CD4-positive, alpha-beta T cell (primary cell): ENCODE results near the gene GABRR3. TPM values are rescaled to one million over a fixed set of nuclear protein-coding genes. Genes with fewer than 3 reads are reported as not detected.

ENCODE experiments used
- ATAC-seq: fragments of 200-7000 bp; cut with Tn5 transposase; one replicate; pipeline ENCODE4 v1.10.0; 2022; ENCODE audit warnings: mild to moderate bottlenecking; ENCODE audit not compliant: poor library complexity
- CTCF ChIA-PET: fragments of 350-600 bp; sonication (Branson Sonifier 250); formaldehyde crosslinking; loops from one replicate; lab custom pipeline; 2021; ENCODE audit warnings: antibody characterized with exemption, inconsistent platforms; lab: Charles Lee
- POLR2A ChIA-PET: fragments of 350-600 bp; sonication (Branson Sonifier 250); formaldehyde crosslinking; loops from one replicate; lab custom pipeline; 2021; ENCODE audit warnings: antibody characterized with exemption, inconsistent platforms; lab: Charles Lee
- DNase-seq, 14 experiments: peaks; one replicate each; pipeline ENCODE4 v3.0.0-alpha.2; 2013 to 2020; ENCODE audit warnings: mixed read lengths in 2 of 14
- H3K27ac ChIP-seq, 2 donors: one replicate each; pipeline versions ENCODE4 v1.5.1 to v1.7.0; 2013; ENCODE audit warnings: low read length in 2 of 2, low read depth in 1 of 2, mild to moderate bottlenecking in 1 of 2
- H3K27me3 ChIP-seq, 2 experiments: 1 replicate in 1 of 2; 2 replicates in 1 of 2; pipeline versions ENCODE4 v1.6.1 to v1.7.0; 2013; ENCODE audit warnings: low read length in 2 of 2, control low read depth in 1 of 2, mild to moderate bottlenecking in 1 of 2, moderate library complexity in 1 of 2; ENCODE audit not compliant: insufficient read depth in 2 of 2, control insufficient read depth in 1 of 2
- H3K36me3 ChIP-seq: one replicate; pipeline ENCODE4 v1.6.1; 2013; ENCODE audit warnings: low read length, control low read depth; ENCODE audit not compliant: insufficient read depth
- H3K4me1 ChIP-seq: one replicate; pipeline ENCODE4 v1.6.1; 2013; ENCODE audit warnings: low read length, control low read depth; ENCODE audit not compliant: insufficient read depth
- H3K4me3 ChIP-seq: one replicate; pipeline ENCODE4 v1.5.1; 2013; ENCODE audit warnings: mild to moderate bottlenecking, low read length, moderate library complexity
- H3K9me3 ChIP-seq, 2 experiments: 1 replicate in 1 of 2; 2 replicates in 1 of 2; pipeline versions ENCODE4 v1.6.1 to v1.7.0; 2013; ENCODE audit warnings: low read length in 2 of 2, mild to moderate bottlenecking in 2 of 2, control low read depth in 1 of 2, moderate library complexity in 1 of 2; ENCODE audit not compliant: control insufficient read depth in 1 of 2, insufficient read depth in 1 of 2
- H3K27ac Mint-ChIP-seq: one replicate; pipeline ENCODE4 v1.8.0; 2020; ENCODE audit warnings: mixed read lengths
- H3K27me3 Mint-ChIP-seq: one replicate; pipeline ENCODE4 v1.8.0; 2021; ENCODE audit warnings: mixed read lengths
- H3K36me3 Mint-ChIP-seq: one replicate; pipeline ENCODE4 v1.8.0; 2021; ENCODE audit warnings: low read depth, mixed read lengths
- H3K4me1 Mint-ChIP-seq: one replicate; pipeline ENCODE4 v1.8.0; 2021; ENCODE audit warnings: low read depth, mixed read lengths
- H3K4me3 Mint-ChIP-seq: one replicate; pipeline ENCODE4 v1.8.0; 2020; ENCODE audit warnings: mild to moderate bottlenecking, mixed read lengths
- H3K9me3 Mint-ChIP-seq: one replicate; pipeline ENCODE4 v1.8.0; 2020; ENCODE audit warnings: mixed read lengths
- CTCF ChIP-seq: fragments of 200-600 bp; IDR thresholded peaks from one replicate; pipeline ENCODE4 v1.8.0; 2022; ENCODE audit warnings: antibody characterized with exemption, mild to moderate bottlenecking
- intact Hi-C, 2 experiments: fragments of 100-400 bp; cut with DNase I in 1 of 2; cut with micrococcal nuclease in 1 of 2; formaldehyde crosslinking; loops; one replicate each; pipeline versions ENCODE4 v1.15.1 to v1.9.0; 2023 to 2025; cut with DNase I, micrococcal nuclease
- total RNA-seq, 174 experiments: library from RNA in 2 of 174; stranded (reverse) in 2 of 174; gene quantifications; one replicate each; pipeline ENCODE4 v1.2.3 and lab custom pipeline; 2021 to 2026

GABRR3 gene
- total RNA-seq, 2 experiments from 2014 or later = not detected

- no peak for TF ChIP-seq CTCF
- no peaks in the 10 kb centered on the region for H3K36me3 Mint-ChIP-seq
- peak overlapping the region; percentile 90 for H3K27ac Mint-ChIP-seq
- H3K4me1 Mint-ChIP-seq = no peaks in the 10 kb centered on the region
- intact Hi-C loops = loop anchor here (2.0 to 10.0 kb wide), 5 partner anchors 66 to 779 kb away; partner anchors contain the start of genes CLDND1 (in 1 of the 2) and RIOX2 (in 1 of the 2)
- Histone ChIP-seq H3K27ac (no peak overlapping the region), H3K27me3 (no peaks in the 10 kb centered on the region), H3K9me3 (peaks cover 0 to 10% of the 10 kb centered on the region in 2 experiments), H3K36me3 (no peaks in the 10 kb centered on the region), H3K4me1 (no peaks in the 10 kb centered on the region), H3K4me3 (no peak overlapping the region)
- POLR2A ChIA-PET = no interaction called here
- H3K9me3 Mint-ChIP-seq = peaks cover 3% of the 10 kb centered on the region
- H3K4me3 Mint-ChIP-seq = no peak overlapping the region
- DNase-seq (no peak), ATAC-seq (no peak)
- peaks cover 20% of the 10 kb centered on the region for H3K27me3 Mint-ChIP-seq
- CTCF ChIA-PET = interaction anchor here (0.9 to 1.6 kb wide), 2 partner anchors 15 to 276 kb away, joined by 4 to 5 read pairs; no protein-coding TSS in a partner anchor
Observed at GRCh38 chr3:98038286-98038685, 3.2 kb upstream of the GABRR3 start.

GRCh38 chr3:98034486-98034885 is 629 bp downstream of the GABRR3 start:
- CTCF ChIA-PET = no interaction called here
- H3K27ac ChIP-seq = no peak overlapping the region
- no peaks in the 10 kb centered on the region for H3K36me3 Mint-ChIP-seq
- no peaks in the 10 kb centered on the region for H3K36me3 ChIP-seq
- H3K27ac Mint-ChIP-seq = no peak overlapping the region
- no peak overlapping the region for H3K4me3 ChIP-seq
- H3K4me1 ChIP-seq = peaks cover 5% of the 10 kb centered on the region
- DNase-seq = no peak
- intact Hi-C loops = loop anchor here in 1 of 2 experiments (5.0 to 10.0 kb wide), 2 partner anchors 480 to 868 kb away; partner anchors contain the start of gene DCBLD2
- peaks cover 7% of the 10 kb centered on the region for H3K27me3 Mint-ChIP-seq
- H3K9me3 ChIP-seq = no peaks in the 10 kb centered on the region
- H3K4me3 Mint-ChIP-seq = no peak overlapping the region
- TF ChIP-seq CTCF = no peak
- POLR2A ChIA-PET = no interaction called here
- H3K27me3 ChIP-seq = no peaks in the 10 kb centered on the region
- H3K4me1 Mint-ChIP-seq = peaks cover 2% of the 10 kb centered on the region
- no peaks in the 10 kb centered on the region for H3K9me3 Mint-ChIP-seq
- no peak for ATAC-seq

GRCh38 chr3:98034036-98034435 is 1.1 kb downstream of the GABRR3 start:
- H3K36me3 ChIP-seq = no peaks in the 10 kb centered on the region
- intact Hi-C loops = loop anchor here in 1 of 2 experiments (5.0 to 10.0 kb wide), 2 partner anchors 481 to 868 kb away; partner anchors contain the start of gene DCBLD2
- Mint-ChIP-seq H3K27me3 (peaks cover 7% of the 10 kb centered on the region), H3K9me3 (no peaks in the 10 kb centered on the region), H3K4me1 (peaks cover 7% of the 10 kb centered on the region), H3K4me3 (no peak overlapping the region), H3K36me3 (no peaks in the 10 kb centered on the region), H3K27ac (no peak overlapping the region)
- H3K4me1 ChIP-seq = peaks cover 9% of the 10 kb centered on the region
- TF ChIP-seq CTCF = no peak
- H3K4me3 ChIP-seq = no peak overlapping the region
- DNase-seq (no peak), ATAC-seq (no peak)
- H3K9me3 ChIP-seq = no peaks in the 10 kb centered on the region
- no peak overlapping the region for H3K27ac ChIP-seq
- ChIA-PET POLR2A (no interaction called here), CTCF (no interaction called here)
- no peaks in the 10 kb centered on the region for H3K27me3 ChIP-seq
